Esophagus muscularis mucosa (tissue), 4 donors: Measurements from ENCODE around the gene SGTA. TPM values are rescaled to one million over a fixed set of nuclear protein-coding genes. Genes with fewer than 3 reads are reported as not detected.

Experiments
- DNase-seq: peaks from one replicate; pipeline ENCODE4 v3.0.0-alpha.2; 2017; ENCODE audit errors: extremely low spot score
- H3K27ac ChIP-seq, 4 donors: fragments of 200-600 bp; sonication (generic); replicated peaks in 1 of 4; 1 replicate in 3 of 4; 2 replicates in 1 of 4; pipeline ENCODE4 v1.5.1; 2016 to 2019; ENCODE audit warnings: mild to moderate bottlenecking in 1 of 4
- H3K27me3 ChIP-seq, 4 donors: fragments of 200-600 bp; sonication (generic); one replicate each; pipeline versions ENCODE4 v1.5.1 to v1.6.0; 2016 to 2019
- H3K36me3 ChIP-seq, 4 donors: fragments of 200-600 bp; sonication (generic); one replicate each; pipeline ENCODE4 v1.5.1; 2016 to 2019
- H3K4me1 ChIP-seq, 4 donors: fragments of 200-600 bp; sonication (generic); one replicate each; pipeline ENCODE4 v1.5.1; 2016 to 2019
- H3K4me3 ChIP-seq, 4 donors: fragments of 200-600 bp; sonication (generic); 1 replicate in 2 of 4; 2 replicates in 2 of 4; pipeline ENCODE4 v1.5.1; 2016 to 2019; ENCODE audit warnings: mild to moderate bottlenecking in 4 of 4, moderate library complexity in 1 of 4
- H3K9me3 ChIP-seq, 4 donors: fragments of 200-600 bp; sonication (generic); 1 replicate in 3 of 4; 2 replicates in 1 of 4; pipeline ENCODE4 v1.5.1; 2016 to 2019
- CTCF ChIP-seq, 3 experiments: fragments of 200-600 bp in 2 of 3; fragments of 450-650 bp in 1 of 3; sonication (generic) in 2 of 3; IDR thresholded peaks; one replicate each; pipeline ENCODE4 v1.5.1; 2017 to 2019; ENCODE audit warnings: antibody characterized with exemption in 3 of 3, mild to moderate bottlenecking in 2 of 3, moderate library complexity in 1 of 3
- EP300 ChIP-seq: sonication (generic); formaldehyde crosslinking; IDR thresholded peaks from one replicate; pipeline ENCODE4 v1.6.1; 2017; ENCODE audit warnings: antibody characterized with exemption
- POLR2A ChIP-seq: fragments of 450-650 bp; IDR thresholded peaks from one replicate; pipeline ENCODE4 v1.6.1; 2017; ENCODE audit warnings: antibody characterized with exemption, moderate library complexity, mild to moderate bottlenecking, low read depth
- POLR2AphosphoS5 ChIP-seq, 2 donors: sonication (generic); formaldehyde crosslinking; IDR thresholded peaks; one replicate each; pipeline ENCODE4 v1.6.1; 2017; ENCODE audit warnings: antibody characterized with exemption in 2 of 2
- WGBS: methylation state at CpG from one replicate; pipeline ENCODE4 v1.1.5; 2018; 5-methylcytosine and 5-hydroxymethylcytosine counted together
- intact Hi-C: fragments of 100-400 bp; cut with DNase I; formaldehyde crosslinking; loops from one replicate; pipeline ENCODE4 v1.15.1; 2023
- total RNA-seq, 4 donors: library from RNA; depleted of rRNA; stranded (reverse); fragments of >200 nt; gene quantifications; one replicate each; pipeline versions ENCODE4 v1.1.0 to v1.2.1, GENCODE V29; 2016

SGTA gene
- total RNA-seq, 4 donors from 2014 or later = 53.6 to 71.2 (median 59.2) TPM

DNA sequence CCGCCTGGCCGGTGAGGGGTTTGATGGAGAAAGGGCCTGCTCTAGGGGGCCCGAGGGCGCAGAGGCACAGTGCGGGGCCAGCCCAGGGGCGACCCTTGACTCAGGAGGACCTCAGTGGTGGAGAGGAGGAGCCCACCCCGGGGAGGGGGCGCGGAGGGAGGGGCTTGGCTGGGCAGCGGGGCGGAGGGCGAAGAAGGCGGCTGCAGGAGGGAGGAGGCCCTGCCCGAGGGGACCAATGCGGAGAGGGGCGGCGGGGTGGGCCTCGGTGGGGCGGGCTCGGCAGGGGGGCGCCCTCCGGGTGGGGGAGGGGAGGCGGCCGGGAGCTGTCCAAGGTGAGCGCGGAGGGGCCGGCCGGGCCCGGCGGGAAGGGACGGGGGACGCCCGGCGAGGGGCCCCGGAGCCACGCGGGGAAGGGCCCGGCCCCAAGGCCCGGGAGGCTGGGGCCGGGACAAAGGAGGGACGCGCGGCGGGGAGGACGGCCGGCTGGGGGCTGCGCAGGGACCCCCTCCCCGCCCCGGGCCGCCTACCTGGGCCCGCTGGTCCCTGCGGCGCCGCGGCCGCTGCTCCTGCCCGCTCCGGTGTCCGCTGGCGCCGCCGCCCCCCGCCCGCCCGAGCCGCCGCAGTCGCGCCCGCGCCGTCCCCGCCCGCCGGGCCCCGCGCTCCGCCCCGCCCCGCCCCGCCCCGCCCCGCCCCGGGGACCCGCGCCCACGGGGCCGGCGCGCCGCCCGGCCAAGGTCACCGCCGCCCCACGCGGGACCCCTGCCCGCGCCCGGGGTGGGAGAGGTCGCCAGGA, 62.1 kb downstream of the SGTA start, which contains the start of gene DIRAS1:
DIRAS1 (minus strand) TSS at position 596 of the 793 bp plus-strand sequence. CDS start 3,566 bp downstream, outside the sequence.
- no peak for TF ChIP-seq CTCF (IDR thresholded peaks at IDR 0.05)
- H3K27me3 ChIP-seq = peaks cover 0 to 72% (median 6%) of the 10 kb centered on the region in 4 donors
- H3K36me3 ChIP-seq = peaks cover 0 to 3% (median 0%) of the 10 kb centered on the region in 4 donors
- DNase-seq = no peak
- intact Hi-C loops = no loop called here
- H3K9me3 ChIP-seq = no peaks in the 10 kb centered on the region
- H3K4me3 ChIP-seq = peak within 1 kb of the TSS; percentile 58 to 70 (median 64)
- H3K27ac ChIP-seq = peak within 1 kb of the TSS; percentile 78 to 85 (median 81)
- WGBS = 0% methylated on average over 3 of the region's 100 CpGs
- H3K4me1 ChIP-seq = peaks cover 28 to 46% (median 45%) of the 10 kb centered on the region in 4 donors

DNA sequence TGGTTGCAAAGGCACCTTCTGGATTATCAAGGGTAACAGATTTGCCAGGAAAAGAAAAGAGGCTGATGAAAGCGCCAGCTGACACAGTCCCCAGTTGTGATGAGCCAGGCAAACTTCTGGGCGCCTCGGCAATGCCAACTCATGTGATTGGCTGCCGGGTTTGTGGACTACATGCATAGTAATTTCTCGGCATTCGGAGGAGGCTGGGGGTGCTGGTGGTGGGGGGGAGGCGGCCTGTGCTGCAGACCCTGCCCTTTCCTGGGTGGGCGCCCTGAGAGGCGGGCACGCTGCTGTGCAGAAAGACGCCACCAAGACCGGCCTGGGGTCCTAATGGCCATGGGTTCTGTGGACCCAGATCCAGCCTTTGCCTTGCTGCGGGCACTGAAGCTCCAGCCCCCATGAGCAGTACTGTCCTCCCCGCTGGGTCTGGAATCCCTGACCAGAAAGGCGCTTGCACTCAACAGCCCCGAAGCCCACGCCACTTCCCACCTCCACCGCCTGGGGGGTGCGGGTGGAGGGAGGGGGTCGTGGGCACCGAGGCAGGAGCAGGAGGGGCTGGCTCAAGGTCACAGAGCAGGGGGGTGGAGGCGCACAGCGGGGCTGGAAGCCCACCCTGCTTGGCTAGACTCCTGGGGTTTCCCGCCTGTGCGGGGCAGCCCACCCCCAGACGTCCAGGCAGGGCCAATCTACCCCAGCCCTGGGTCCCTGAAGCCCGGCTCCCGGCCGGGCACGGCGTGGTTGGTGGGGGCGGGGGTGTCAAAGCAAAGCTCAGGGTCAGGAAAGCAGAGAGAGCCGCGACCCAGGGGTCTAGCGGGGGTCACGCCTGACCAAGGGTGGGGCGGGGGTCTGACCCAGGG, 62.9 kb downstream of the SGTA start:
- TF ChIP-seq POLR2AphosphoS5 (IDR thresholded peaks at IDR 0.05) (no peak), CTCF (IDR thresholded peaks at IDR 0.05) (peak in 1 of 3 experiments; percentile 16), EP300 (no peak)
- H3K27me3 ChIP-seq = peaks cover 0 to 64% (median 6%) of the 10 kb centered on the region in 4 donors
- peaks cover 0 to 8% (median 6%) of the 10 kb centered on the region in 4 donors for H3K9me3 ChIP-seq
- 4% methylated on average over 7 of the region's 37 CpGs for WGBS
- H3K4me1 ChIP-seq = peaks cover 28 to 46% (median 45%) of the 10 kb centered on the region in 4 donors
- peaks cover 0 to 4% (median 0%) of the 10 kb centered on the region in 4 donors for H3K36me3 ChIP-seq
- intact Hi-C loops = no loop called here
- H3K4me3 ChIP-seq = peak overlapping the region; percentile 58 to 70 (median 64)
- peak overlapping the region; percentile 52 to 75 (median 60) for H3K27ac ChIP-seq
- no peak for DNase-seq

DNA sequence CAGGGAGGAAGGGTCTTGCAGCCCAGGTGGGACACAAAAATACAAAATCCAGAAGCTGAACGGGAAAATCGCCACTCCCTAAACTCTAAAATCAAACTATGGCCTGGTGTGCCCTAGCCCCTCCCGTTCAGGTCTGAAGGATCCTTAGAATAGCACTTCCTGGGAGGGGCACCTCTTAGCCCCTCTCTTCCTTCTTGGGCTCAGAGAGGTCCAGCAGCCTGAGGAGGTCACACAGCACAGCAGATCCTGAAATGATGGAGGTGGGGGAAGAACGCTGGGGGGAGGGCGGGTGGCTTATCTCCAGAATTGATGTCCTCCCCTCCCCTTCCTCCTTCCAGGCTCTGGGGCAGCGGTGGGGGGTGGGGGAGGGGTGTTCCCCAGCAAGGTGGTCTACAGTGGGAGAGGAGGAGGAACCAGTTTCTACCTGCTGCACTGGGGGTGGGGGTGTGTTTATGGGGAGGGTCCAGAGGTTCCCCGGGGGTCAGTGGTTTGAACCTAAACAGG, 63.8 kb downstream of the SGTA start:
- peak overlapping the region in 1 of 4 donors; percentile 75 for H3K27ac ChIP-seq
- DNase-seq = no peak
- peaks cover 0 to 63% (median 6%) of the 10 kb centered on the region in 4 donors for H3K27me3 ChIP-seq
- TF ChIP-seq POLR2A (no peak), CTCF (IDR thresholded peaks at IDR 0.05) (no peak), POLR2AphosphoS5 (IDR thresholded peaks at IDR 0.05) (no peak), EP300 (no peak)
- intact Hi-C loops = no loop called here
- no peak overlapping the region for H3K4me3 ChIP-seq
- peaks cover 0 to 4% (median 0%) of the 10 kb centered on the region in 4 donors for H3K36me3 ChIP-seq
- H3K9me3 ChIP-seq = peaks cover 0 to 11% (median 7%) of the 10 kb centered on the region in 4 donors
- WGBS = 56% methylated on average over 6 of the region's 7 CpGs
- H3K4me1 ChIP-seq = peaks cover 28 to 46% (median 45%) of the 10 kb centered on the region in 4 donors

DNA sequence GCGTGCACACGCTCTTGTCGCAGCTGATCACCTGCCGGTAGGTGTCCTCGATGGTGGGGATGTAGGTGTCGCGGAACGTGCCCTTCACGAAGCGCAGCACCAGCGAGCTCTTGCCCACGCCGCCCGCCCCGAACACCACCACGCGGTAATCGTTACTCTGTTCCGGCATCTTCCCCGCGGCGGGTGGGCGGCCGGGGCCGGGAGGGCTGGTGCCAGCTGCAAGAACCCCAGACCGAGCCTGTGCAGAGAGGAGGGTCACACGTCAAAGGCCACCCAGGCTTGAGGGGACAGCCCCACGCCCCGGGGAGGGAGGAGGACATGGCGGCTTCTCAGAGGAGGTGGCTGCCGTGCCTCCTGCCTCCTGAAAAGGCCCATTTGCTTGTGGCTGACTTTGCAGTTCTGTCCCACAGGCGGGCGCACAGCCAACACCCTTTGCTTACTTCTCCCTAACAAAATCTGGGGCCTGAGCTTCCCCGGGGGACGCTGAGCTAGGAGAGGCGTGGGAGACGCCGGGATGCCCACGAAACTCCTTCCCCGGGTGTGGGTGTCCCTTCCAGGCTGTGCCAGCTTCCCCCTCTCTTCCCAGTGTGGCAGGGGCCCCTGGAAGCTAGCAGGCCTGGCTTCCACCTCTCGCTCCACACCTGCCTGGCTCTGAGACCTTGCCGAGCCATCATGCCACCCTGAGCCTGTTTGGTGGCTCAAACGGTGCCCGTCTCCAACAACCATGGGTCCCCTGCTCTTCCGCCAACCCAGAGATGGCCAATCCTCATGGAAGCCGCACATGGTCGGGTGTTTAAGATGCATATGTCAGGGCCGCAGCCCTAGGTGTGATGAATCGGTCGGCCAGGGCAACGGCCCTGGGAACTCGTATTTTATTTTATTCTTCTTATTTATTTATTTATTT, 65.2 kb downstream of the SGTA start:
- no peak overlapping the region for H3K27ac ChIP-seq
- peaks cover 0 to 56% (median 6%) of the 10 kb centered on the region in 4 donors for H3K27me3 ChIP-seq
- WGBS = 94% methylated on average over 19 of the region's 52 CpGs
- peaks cover 0 to 4% (median 0%) of the 10 kb centered on the region in 4 donors for H3K36me3 ChIP-seq
- no peak overlapping the region for H3K4me3 ChIP-seq
- intact Hi-C loops = no loop called here
- H3K4me1 ChIP-seq = peaks cover 18 to 33% (median 32%) of the 10 kb centered on the region in 4 donors
- TF ChIP-seq POLR2AphosphoS5 (IDR thresholded peaks at IDR 0.05) (no peak), EP300 (no peak), POLR2A (no peak), CTCF (IDR thresholded peaks at IDR 0.05) (no peak)
- peaks cover 0 to 11% (median 7%) of the 10 kb centered on the region in 4 donors for H3K9me3 ChIP-seq
- no peak for DNase-seq
